H1 (cell line): ENCODE data around the gene CMSS1.

Experiments
- ATF3 ChIP-seq: IDR thresholded peaks from 2 replicates; pipeline ENCODE4 v1.6.1; 2011; ENCODE audit warnings: low read depth, mild to moderate bottlenecking, low read length; ENCODE audit not compliant: insufficient read depth
- CHD2 ChIP-seq: IDR thresholded peaks from 2 replicates; pipeline ENCODE4 v1.6.1; 2012; ENCODE audit warnings: low read length, improper control_type of control experiment
- CTCF ChIP-seq, 3 experiments: IDR thresholded peaks; 1 replicate in 2 of 3; 2 replicates in 1 of 3; pipeline versions ENCODE4 v1.5.1 to v1.6.1; 2011; ENCODE audit warnings: low read length in 3 of 3, mild to moderate bottlenecking in 3 of 3, inconsistent platforms in 2 of 3, low read depth in 1 of 3, moderate library complexity in 1 of 3; ENCODE audit not compliant: insufficient read depth in 1 of 3; ENCODE audit errors: control extremely low read depth in 1 of 3
- EZH2 ChIP-seq: fragments of 200-600 bp; sonication (generic); IDR thresholded peaks from 2 replicates; pipeline ENCODE4 v1.7.1; 2012; ENCODE audit warnings: low read depth, mild to moderate bottlenecking, moderate library complexity, low read length, inconsistent platforms; ENCODE audit not compliant: severe bottlenecking
- FOSL1 ChIP-seq: IDR thresholded peaks from 2 replicates; pipeline ENCODE4 v1.6.1; 2011; ENCODE audit warnings: mild to moderate bottlenecking, low read depth, low read length, moderate library complexity; ENCODE audit not compliant: insufficient read depth
- GABPA ChIP-seq: IDR thresholded peaks from 2 replicates; pipeline ENCODE4 v1.6.1; 2011; ENCODE audit warnings: mild to moderate bottlenecking, low read length, moderate library complexity, borderline replicate concordance; ENCODE audit not compliant: insufficient read depth
- MAFK ChIP-seq: IDR thresholded peaks from 2 replicates; pipeline ENCODE4 v1.6.1; 2012; ENCODE audit warnings: low read depth, mild to moderate bottlenecking, improper control_type of control experiment, low read length
- NRF1 ChIP-seq: IDR thresholded peaks from 2 replicates; pipeline ENCODE4 v1.6.1; 2011; ENCODE audit warnings: mild to moderate bottlenecking, low read depth, low read length, improper control_type of control experiment
- POLR2A ChIP-seq, 2 experiments: IDR thresholded peaks; 1 replicate in 1 of 2; 2 replicates in 1 of 2; pipeline ENCODE4 v1.6.1; 2011; ENCODE audit warnings: low read depth in 2 of 2, low read length in 2 of 2, mild to moderate bottlenecking in 2 of 2; ENCODE audit errors: control extremely low read depth in 1 of 2
- TEAD4 ChIP-seq: IDR thresholded peaks from 2 replicates; pipeline ENCODE4 v1.6.1; 2012; ENCODE audit warnings: low read depth, low read length, inconsistent platforms, mixed read lengths
- ZNF274 ChIP-seq: IDR thresholded peaks from 2 replicates; pipeline ENCODE4 v1.7.0; 2012; ENCODE audit warnings: low read length, borderline replicate concordance; ENCODE audit errors: extremely low read depth

- TF ChIP-seq CTCF (IDR thresholded peaks at IDR 0.05; ENCODE audit: control extremely low read depth in 1 of 3, insufficient read depth in 1 of 3, low read depth in 1 of 3, low read length in 3 of 3) (no peak), ATF3 (no peak), TEAD4 (no peak), MAFK (no peak), FOSL1 (no peak), EZH2 (no peak), GABPA (no peak), ZNF274 (no peak), POLR2A (IDR thresholded peaks at IDR 0.05; ENCODE audit: control extremely low read depth in 1 of 2, low read depth in 2 of 2, low read length in 2 of 2) (no peak), CHD2 (no peak), NRF1 (no peak)
Measured at GRCh38 chr3:100027321-100027720, 209.7 kb downstream of the CMSS1 start.
